ENCODE measurements around the gene FAM222A.

Gene FAM222A

DNA sequence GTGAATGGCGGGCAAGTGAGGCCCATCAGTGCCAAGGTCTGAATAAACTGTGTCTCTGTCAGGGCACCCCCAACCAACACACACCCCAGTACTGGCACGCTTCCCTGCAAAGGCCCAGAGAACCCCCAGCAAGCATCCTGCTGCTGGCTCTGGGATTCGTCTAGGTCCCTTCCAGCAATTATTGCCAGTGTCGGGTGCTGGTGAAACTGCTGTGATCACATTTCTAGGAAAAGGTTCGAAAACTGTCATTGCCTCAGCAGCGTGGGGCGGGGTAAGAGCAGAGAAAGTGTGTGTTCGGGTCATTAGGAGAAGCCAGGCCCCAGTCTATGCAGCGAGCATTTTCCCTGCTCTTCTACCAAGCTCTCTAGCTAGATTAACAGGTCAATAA lies 2.5 kb downstream of the FAM222A start:
- Histone ChIP-seq H4K20me1 (ENCODE audit: low read depth, low read length) (no peaks in the 10 kb centered on the region), H3K9me2 (replicated peaks; ENCODE audit: insufficient read depth, low read length) (no peaks in the 10 kb centered on the region), H3K27ac (ENCODE audit: low read depth, low read length) (no peak overlapping the region), H3K27me3 (ENCODE audit: low read length) (no peaks in the 10 kb centered on the region), H3K36me3 (ENCODE audit: low read length) (no peaks in the 10 kb centered on the region), H3F3A (ENCODE audit: insufficient read depth) (no peaks in the 10 kb centered on the region), H3K4me2 (ENCODE audit: low read depth, low read length, poor library complexity, severe bottlenecking) (no peak overlapping the region), H2AFZ (ENCODE audit: low read depth, low read length, severe bottlenecking) (no peak overlapping the region), H3K9me3 (ENCODE audit: insufficient read depth, low read length) (no peaks in the 10 kb centered on the region), H3K4me3 (ENCODE audit: insufficient read depth, low read length, poor library complexity, severe bottlenecking) (no peak overlapping the region), H3K79me2 (ENCODE audit: insufficient read depth, low read length) (no peaks in the 10 kb centered on the region), H3K9ac (ENCODE audit: low read length) (no peak overlapping the region)
- TF ChIP-seq EZH2phosphoT487 (conservative IDR thresholded peaks at IDR 0.05; ENCODE audit: low read length): no peak
- TF ChIP-seq, protein P1, sequence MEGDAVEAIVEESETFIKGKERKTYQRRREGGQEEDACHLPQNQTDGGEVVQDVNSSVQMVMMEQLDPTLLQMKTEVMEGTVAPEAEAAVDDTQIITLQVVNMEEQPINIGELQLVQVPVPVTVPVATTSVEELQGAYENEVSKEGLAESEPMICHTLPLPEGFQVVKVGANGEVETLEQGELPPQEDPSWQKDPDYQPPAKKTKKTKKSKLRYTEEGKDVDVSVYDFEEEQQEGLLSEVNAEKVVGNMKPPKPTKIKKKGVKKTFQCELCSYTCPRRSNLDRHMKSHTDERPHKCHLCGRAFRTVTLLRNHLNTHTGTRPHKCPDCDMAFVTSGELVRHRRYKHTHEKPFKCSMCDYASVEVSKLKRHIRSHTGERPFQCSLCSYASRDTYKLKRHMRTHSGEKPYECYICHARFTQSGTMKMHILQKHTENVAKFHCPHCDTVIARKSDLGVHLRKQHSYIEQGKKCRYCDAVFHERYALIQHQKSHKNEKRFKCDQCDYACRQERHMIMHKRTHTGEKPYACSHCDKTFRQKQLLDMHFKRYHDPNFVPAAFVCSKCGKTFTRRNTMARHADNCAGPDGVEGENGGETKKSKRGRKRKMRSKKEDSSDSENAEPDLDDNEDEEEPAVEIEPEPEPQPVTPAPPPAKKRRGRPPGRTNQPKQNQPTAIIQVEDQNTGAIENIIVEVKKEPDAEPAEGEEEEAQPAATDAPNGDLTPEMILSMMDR (IDR thresholded peaks at IDR 0.05; ENCODE audit: insufficient read depth, low read length, poor library complexity, severe bottlenecking): no peak

DNA sequence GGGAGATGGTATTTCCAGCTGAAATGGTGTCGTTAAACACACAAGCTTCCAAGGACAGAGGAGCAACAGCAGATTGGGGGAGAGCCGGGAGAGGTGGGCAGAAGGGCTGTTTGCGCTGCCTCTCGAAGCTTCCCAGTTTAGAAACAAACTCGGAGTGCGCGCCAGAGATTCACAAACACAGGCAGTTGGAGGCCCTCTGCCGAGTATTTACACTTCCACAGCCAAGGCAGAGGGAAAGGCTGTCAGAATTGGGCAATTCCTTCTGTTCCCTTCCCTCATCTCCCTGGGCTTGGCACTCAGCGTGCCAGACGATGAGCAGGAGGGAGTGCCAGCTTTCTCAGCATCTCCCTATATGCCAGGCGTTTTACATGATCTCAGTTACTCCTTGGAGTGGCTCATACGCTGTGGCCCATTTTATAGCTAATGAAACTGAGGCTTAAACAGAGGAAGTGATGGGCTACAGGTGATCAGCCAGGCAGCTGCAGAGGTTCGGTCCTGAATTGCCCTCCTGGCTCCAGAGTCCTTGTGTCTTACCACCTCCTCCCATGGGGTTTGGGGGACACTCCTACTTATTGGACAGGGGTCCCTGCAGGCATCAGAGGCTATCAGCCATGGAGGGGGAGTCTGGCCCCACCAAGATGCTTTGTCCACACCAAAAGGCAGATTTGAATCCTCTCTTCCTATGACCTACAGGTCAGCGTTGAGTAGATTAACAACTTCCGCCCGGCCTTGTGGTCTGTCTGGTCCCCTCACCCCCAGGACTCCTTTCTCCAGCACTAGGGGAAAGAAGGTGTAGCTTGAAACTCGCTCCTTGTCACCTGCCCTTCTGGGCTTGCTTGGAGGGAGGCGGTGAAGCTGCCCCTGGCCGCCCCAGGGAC lies 3.1 kb downstream of the FAM222A start:
- H3K4me2 ChIP-seq (ENCODE audit: low read depth, low read length, poor library complexity, severe bottlenecking): no peak overlapping the region
- TF ChIP-seq, protein P1 (IDR thresholded peaks at IDR 0.05; ENCODE audit: insufficient read depth, low read length, poor library complexity, severe bottlenecking): no peak
- no peak for TF ChIP-seq EZH2phosphoT487 (conservative IDR thresholded peaks at IDR 0.05; ENCODE audit: low read length)
- H3K9ac ChIP-seq (ENCODE audit: low read length): no peak overlapping the region
- no peaks in the 10 kb centered on the region for H3F3A ChIP-seq (ENCODE audit: insufficient read depth)
- H4K20me1 ChIP-seq (ENCODE audit: low read depth, low read length): no peaks in the 10 kb centered on the region
- H3K9me2 ChIP-seq (replicated peaks; ENCODE audit: insufficient read depth, low read length): no peaks in the 10 kb centered on the region
- H3K4me3 ChIP-seq (ENCODE audit: insufficient read depth, low read length, poor library complexity, severe bottlenecking): no peak overlapping the region
- H3K79me2 ChIP-seq (ENCODE audit: insufficient read depth, low read length): no peaks in the 10 kb centered on the region
- H3K36me3 ChIP-seq (ENCODE audit: low read length): no peaks in the 10 kb centered on the region
- no peak overlapping the region for H2AFZ ChIP-seq (ENCODE audit: low read depth, low read length, severe bottlenecking)
- H3K27me3 ChIP-seq (ENCODE audit: low read length): no peaks in the 10 kb centered on the region
- H3K27ac ChIP-seq (ENCODE audit: low read depth, low read length): no peak overlapping the region
- H3K9me3 ChIP-seq (ENCODE audit: insufficient read depth, low read length): no peaks in the 10 kb centered on the region

DNA sequence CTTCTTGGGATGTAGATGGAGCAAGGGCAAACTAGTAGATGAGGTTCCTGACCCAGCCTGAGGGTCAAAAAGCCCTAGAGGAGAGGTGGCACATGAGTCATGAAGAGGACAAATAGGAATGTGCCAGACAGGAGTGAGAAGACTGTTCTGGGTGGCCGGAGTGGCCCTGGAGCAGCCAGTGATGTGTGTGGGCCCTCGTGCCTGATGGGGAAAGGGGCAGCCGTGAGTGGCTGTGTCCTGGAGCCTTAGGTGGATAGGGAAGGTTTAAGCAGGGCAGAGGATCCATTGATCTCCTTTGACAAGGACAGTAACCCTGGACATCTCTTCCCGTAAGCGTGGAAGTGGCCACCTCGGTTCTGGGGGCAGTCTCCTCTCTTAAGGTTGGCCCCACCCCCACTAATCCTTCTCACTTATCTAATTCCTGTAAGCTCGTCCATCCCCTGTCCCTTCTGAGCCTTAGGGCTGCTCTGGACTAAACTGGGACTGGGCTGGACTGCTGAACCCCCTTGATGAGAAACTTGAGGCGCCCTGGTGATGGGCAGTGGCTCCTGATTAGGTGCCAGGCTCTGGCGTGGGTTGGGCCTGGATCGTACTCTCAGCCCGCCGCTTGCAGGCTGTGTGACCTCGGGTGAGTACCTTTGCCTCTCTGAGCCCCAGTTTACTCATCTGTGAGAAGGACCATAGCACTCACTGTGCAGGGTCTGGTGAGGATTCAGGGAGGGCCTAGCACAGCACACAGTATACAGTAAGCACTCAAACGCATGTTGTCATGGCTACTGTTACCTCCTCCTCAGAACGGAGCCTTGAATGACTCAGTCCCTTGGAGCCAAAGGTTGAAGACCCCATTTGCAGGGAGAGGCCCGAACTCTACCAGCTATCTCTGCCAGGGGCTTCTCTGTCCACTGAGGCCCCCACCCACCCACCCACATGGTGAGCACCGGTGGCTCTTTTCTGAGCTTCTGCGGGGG lies 4.0 kb downstream of the FAM222A start:
- no peak for TF ChIP-seq EZH2phosphoT487 (conservative IDR thresholded peaks at IDR 0.05; ENCODE audit: low read length)
- TF ChIP-seq, protein P1 (IDR thresholded peaks at IDR 0.05; ENCODE audit: insufficient read depth, low read length, poor library complexity, severe bottlenecking): no peak
- no peak overlapping the region for H2AFZ ChIP-seq (ENCODE audit: low read depth, low read length, severe bottlenecking)
- no peaks in the 10 kb centered on the region for H3K9me2 ChIP-seq (replicated peaks; ENCODE audit: insufficient read depth, low read length)
- no peaks in the 10 kb centered on the region for H3K36me3 ChIP-seq (ENCODE audit: low read length)
- no peak overlapping the region for H3K27ac ChIP-seq (ENCODE audit: low read depth, low read length)
- no peaks in the 10 kb centered on the region for H3K79me2 ChIP-seq (ENCODE audit: insufficient read depth, low read length)
- no peaks in the 10 kb centered on the region for H3F3A ChIP-seq (ENCODE audit: insufficient read depth)
- H3K9me3 ChIP-seq (ENCODE audit: insufficient read depth, low read length): no peaks in the 10 kb centered on the region
- H4K20me1 ChIP-seq (ENCODE audit: low read depth, low read length): no peaks in the 10 kb centered on the region
- H3K4me3 ChIP-seq (ENCODE audit: insufficient read depth, low read length, poor library complexity, severe bottlenecking): no peak overlapping the region
- H3K27me3 ChIP-seq (ENCODE audit: low read length): no peaks in the 10 kb centered on the region
- no peak overlapping the region for H3K4me2 ChIP-seq (ENCODE audit: low read depth, low read length, poor library complexity, severe bottlenecking)
- no peak overlapping the region for H3K9ac ChIP-seq (ENCODE audit: low read length)

All from SU-DHL-6 (cell line).